Activated CD4-positive, alpha-beta T cell treated with anti-CD3 and anti-CD28 coated beads for 4 hours (primary cell): ENCODE measurements around the gene NCAPH2.

ENCODE experiments used
- DNase-seq, 2 donors: peaks; one replicate each; pipeline ENCODE4 v3.0.0-alpha.2; 2020

Gene NCAPH2

GRCh38 chr22:50490531-50491308 lies 17.3 kb upstream of the NCAPH2 start:
- DNase-seq, result no peak

- no peak for DNase-seq
Observed at GRCh38 chr22:50497093-50497492, 10.9 kb upstream of the NCAPH2 start.

GRCh38 chr22:50498322-50498890 lies 9.6 kb upstream of the NCAPH2 start:
- peak; percentile 61 to 76 for DNase-seq

- no peak for DNase-seq
Observed at GRCh38 chr22:50500452-50500851, 7.6 kb upstream of the NCAPH2 start.

GRCh38 chr22:50502096-50502495 lies 5.9 kb upstream of the NCAPH2 start:
- DNase-seq, result no peak

- DNase-seq, result no peak
Observed at GRCh38 chr22:50502628-50503474, 5.2 kb upstream of the NCAPH2 start.

GRCh38 chr22:50503475-50504145 lies 4.4 kb upstream of the NCAPH2 start:
- DNase-seq, result no peak

- DNase-seq, result no peak
Observed at GRCh38 chr22:50504369-50505211, 3.4 kb upstream of the NCAPH2 start.

- no peak for DNase-seq
Observed at GRCh38 chr22:50505276-50505775, 2.7 kb upstream of the NCAPH2 start.

- no peak for DNase-seq
Observed at GRCh38 chr22:50505776-50506610, 2.0 kb upstream of the NCAPH2 start.

- DNase-seq, result no peak
Observed at GRCh38 chr22:50506611-50507420, 1.2 kb upstream of the NCAPH2 start.

GRCh38 chr22:50507421-50507990 lies 518 bp upstream of the NCAPH2 start, which contains the start of gene LMF2:
TSS of gene LMF2 (minus strand) at chr22:50507702. CDS start at chr22:50507675, 27 bp downstream.
- peak; percentile 94 to 97 for DNase-seq

GRCh38 chr22:50508897-50509296 lies 873 bp downstream of the NCAPH2 start:
- no peak for DNase-seq

GRCh38 chr22:50513175-50513574 lies 5.2 kb downstream of the NCAPH2 start:
- DNase-seq, result no peak

GRCh38 chr22:50516068-50516467 lies 8.0 kb downstream of the NCAPH2 start:
- no peak for DNase-seq

- no peak for DNase-seq
Observed at GRCh38 chr22:50516891-50517290, 8.9 kb downstream of the NCAPH2 start.

- DNase-seq, result no peak
Observed at GRCh38 chr22:50517495-50518260, 9.7 kb downstream of the NCAPH2 start.

- no peak for DNase-seq
Observed at GRCh38 chr22:50518606-50519005, 10.6 kb downstream of the NCAPH2 start.

GRCh38 chr22:50519151-50519550 lies 11.1 kb downstream of the NCAPH2 start:
- no peak for DNase-seq
